ENCODE measurements around the gene RFLNA.

Gene RFLNA

GRCh38 chr12:124302807-124303578 is 8.1 kb downstream of the RFLNA start:
- DNase-seq = no peak

- no peak for DNase-seq
These were observed 8.9 kb downstream of the RFLNA start for GRCh38 chr12:124303579-124304313.

- DNase-seq = no peak
These were observed 9.5 kb downstream of the RFLNA start for GRCh38 chr12:124304314-124304790.

GRCh38 chr12:124305136-124305535 is 10.2 kb downstream of the RFLNA start:
- no peak for DNase-seq

GRCh38 chr12:124305776-124306685 is 11.1 kb downstream of the RFLNA start:
- DNase-seq = no peak

- no peak for DNase-seq
These were observed 12.0 kb downstream of the RFLNA start for GRCh38 chr12:124306686-124307555.

GRCh38 chr12:124307556-124307825 is 12.6 kb downstream of the RFLNA start:
- DNase-seq = no peak

DNA sequence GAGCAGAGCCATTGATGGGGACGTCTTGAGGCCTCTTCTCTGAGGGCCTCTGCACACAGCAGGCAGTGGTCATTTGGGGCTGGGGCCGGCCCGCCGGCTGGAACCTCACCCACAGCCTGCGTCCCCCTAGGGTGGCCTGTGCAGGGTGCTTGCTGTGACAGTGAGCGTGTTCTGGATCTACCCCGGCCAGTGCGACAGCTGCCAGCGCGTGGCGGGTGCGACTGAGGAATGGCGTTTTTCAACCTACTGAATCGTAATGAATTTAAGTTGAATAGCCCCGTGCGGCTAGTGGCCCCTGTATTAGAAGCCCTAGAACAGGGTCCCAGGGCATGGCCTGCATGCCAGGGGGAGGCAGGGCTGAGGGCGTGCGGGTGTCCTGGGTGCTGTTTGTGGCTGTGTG is 13.8 kb downstream of the RFLNA start:
- DNase-seq = no peak

GRCh38 chr12:124309231-124309630 is 14.3 kb downstream of the RFLNA start:
- DNase-seq = no peak

GRCh38 chr12:124309744-124310143 is 14.9 kb downstream of the RFLNA start:
- DNase-seq = no peak

- no peak for DNase-seq
These were observed 15.3 kb downstream of the RFLNA start for GRCh38 chr12:124310178-124310577.

GRCh38 chr12:124310785-124311184 is 15.9 kb downstream of the RFLNA start:
- DNase-seq = no peak

DNA sequence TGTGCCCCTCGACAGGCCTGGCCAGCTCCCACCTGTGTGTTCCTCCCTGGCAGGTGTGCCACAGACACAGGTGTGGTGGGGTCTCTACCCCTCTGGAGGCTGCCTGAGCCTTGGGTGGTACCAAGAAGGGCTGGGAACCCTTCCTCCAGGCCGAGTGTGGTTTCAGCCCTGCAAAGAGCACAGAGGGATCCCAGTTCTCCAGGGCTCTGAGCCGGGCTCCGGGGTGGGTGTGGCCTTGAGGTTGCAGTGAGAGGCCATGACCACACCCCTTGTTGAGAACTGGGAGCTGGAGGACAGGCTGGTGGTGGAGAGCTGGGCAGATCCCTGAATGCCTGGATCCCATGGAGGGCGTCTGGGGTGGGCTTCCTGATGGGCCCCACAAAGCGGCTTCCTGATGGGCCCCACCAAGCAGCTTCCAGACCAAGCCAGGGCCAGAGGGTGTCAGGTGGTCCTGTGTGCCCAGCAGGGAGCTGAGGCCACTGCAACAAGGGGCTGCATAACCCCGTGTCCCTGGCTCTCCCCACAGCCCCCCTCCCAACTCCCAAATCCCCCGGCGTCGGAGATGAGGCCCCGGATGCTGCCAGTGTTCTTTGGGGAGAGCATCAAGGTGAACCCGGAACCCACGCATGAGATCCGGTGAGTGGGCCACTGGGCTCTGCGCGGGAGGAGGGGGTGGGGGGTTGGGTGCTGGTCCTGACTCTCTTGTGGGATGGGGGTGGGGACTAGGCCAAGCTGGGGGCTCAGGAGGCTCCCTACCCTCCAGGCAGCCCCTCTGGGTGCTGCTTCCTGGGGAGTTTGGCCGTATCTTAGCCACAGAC is 16.6 kb downstream of the RFLNA start:
- DNase-seq = no peak

DNA sequence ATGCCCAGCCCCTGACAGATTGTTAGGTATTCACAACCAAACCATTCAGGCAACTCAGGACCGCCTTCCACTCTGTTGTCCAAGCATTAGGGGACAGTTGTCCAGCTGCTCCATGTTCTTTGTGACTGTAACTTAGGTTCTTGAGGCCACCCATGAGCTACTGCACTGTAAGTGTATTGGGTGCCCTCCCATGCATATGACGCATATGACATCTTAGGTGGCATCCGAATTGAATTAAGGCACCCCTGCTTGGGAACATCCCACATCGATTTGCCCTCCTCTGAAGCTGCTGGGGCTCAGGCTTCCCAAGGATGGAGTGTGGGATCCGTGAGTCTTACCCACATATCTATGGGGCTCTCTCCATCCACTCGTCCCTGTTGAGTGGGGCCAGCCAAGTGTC is 17.7 kb downstream of the RFLNA start:
- no peak for DNase-seq

DNA sequence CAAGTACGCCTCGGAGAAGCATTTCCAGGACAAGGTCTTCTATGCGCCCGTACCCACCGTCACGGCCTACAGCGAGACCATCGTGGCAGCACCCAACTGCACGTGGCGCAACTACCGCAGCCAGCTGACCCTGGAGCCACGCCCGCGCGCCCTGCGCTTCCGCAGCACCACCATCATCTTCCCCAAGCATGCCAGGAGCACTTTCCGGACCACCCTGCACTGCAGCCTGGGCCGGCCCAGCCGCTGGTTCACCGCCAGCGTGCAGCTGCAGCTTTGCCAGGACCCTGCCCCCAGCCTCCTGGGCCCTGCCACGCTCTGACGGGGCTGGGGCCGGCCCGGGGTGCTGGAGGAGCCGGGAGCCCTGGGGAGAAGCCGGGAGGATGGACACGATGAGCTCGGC is 19.3 kb downstream of the RFLNA start:
- no peak for DNase-seq

GRCh38 chr12:124314766-124315165 is 19.9 kb downstream of the RFLNA start:
- DNase-seq = no peak

DNA sequence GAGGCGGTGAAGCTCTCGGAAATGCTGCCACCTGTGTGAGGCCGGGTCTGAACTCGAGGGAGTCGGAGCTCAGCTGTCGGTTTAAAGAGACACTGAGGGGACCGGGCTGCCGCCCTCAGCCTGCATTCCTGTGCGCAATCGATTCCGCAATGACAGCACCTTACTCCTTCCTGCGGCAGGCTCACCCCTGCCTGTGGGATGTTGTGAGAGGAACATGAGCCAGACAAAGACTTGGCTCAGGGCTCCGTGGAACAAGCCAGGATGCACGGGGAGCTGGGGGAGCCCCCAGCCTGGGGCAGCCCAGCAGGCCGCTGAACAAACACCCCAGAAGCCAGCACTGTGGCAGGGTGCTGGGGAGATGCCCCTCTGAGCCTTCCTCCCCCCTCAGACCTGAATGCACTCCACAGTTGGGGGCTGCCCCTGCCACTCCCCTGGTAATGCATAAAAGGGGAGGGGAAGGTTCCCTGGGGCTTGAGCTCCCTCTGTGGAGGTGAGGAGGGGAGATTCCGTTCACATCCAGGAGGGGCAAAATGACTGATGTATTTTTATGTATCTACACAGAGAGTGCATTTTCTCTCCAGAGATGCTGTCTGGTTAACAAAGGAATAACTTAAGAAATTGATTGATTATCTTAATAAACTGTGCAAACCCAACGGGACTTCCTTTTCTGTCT is 20.6 kb downstream of the RFLNA start:
- DNase-seq = no peak

DNA sequence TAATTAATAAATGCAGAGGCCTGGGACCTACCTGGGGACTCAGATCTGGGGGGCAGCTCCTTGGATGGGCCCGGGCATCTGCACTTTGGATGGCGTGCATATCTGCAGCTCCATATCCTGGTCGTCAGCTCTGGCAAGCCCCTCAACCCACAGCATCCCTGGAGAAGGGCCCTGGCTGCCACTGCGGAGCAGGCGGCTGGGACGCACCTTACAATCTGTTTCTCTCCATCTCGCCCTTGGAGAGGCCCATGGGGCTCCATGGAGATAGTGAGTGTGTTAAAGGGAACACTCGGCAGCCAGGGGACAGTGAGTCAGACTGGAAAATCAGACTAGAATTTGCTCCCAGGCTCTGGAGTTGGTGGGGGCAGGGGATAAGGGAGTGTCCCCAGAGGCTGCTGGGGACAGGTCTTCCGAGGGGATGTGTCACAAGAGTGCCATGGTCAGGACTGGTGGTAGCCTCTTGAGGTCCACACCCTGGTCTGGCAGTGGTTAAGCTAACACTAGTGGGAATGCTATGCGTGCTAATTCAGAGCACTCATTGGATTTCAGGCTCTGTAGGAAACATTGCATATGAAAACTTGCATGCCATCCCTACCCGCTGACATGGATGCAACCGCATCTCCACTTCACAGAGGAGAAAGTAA is 21.5 kb downstream of the RFLNA start:
- DNase-seq = no peak

DNA sequence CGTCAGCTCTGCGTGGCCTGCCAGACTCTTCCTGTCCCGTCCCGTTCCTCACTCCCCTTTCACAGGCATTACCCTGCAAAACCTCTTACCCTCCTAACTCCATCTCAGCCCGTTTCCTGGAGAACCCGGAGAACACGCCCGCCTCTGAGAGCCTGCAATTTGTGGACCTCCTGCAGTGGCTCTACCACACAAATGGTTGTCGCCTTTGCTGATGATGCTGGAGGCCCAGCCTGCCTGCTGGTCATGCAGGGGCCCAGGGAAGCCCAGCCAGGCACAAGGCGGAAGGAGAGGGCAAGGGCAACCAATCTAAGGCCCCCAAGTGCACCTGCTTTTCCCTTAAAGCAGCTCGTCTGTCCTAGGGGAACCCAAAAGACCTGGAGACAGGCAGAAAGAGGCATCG is 22.5 kb downstream of the RFLNA start:
- no peak for DNase-seq

Measured in anterior cingulate cortex (tissue), 58 donors.